ENCODE measurements around the gene CLDND1. TPM values are rescaled to one million over a fixed set of nuclear protein-coding genes. Genes with fewer than 3 reads are reported as not detected.

The CLDND1 gene
- total and polyA plus RNA-seq, 2 of the 13 experiments (the other 11 are each of a cell fraction or from before 2014, with no cell fraction given), result 50.8 to 121 TPM

- TF ChIP-seq, protein P1, sequence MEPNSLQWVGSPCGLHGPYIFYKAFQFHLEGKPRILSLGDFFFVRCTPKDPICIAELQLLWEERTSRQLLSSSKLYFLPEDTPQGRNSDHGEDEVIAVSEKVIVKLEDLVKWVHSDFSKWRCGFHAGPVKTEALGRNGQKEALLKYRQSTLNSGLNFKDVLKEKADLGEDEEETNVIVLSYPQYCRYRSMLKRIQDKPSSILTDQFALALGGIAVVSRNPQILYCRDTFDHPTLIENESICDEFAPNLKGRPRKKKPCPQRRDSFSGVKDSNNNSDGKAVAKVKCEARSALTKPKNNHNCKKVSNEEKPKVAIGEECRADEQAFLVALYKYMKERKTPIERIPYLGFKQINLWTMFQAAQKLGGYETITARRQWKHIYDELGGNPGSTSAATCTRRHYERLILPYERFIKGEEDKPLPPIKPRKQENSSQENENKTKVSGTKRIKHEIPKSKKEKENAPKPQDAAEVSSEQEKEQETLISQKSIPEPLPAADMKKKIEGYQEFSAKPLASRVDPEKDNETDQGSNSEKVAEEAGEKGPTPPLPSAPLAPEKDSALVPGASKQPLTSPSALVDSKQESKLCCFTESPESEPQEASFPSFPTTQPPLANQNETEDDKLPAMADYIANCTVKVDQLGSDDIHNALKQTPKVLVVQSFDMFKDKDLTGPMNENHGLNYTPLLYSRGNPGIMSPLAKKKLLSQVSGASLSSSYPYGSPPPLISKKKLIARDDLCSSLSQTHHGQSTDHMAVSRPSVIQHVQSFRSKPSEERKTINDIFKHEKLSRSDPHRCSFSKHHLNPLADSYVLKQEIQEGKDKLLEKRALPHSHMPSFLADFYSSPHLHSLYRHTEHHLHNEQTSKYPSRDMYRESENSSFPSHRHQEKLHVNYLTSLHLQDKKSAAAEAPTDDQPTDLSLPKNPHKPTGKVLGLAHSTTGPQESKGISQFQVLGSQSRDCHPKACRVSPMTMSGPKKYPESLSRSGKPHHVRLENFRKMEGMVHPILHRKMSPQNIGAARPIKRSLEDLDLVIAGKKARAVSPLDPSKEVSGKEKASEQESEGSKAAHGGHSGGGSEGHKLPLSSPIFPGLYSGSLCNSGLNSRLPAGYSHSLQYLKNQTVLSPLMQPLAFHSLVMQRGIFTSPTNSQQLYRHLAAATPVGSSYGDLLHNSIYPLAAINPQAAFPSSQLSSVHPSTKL (CRISPR knock-in tag; IDR thresholded peaks at IDR 0.05), result no peak
- no peak for TF ChIP-seq NR3C1 (CRISPR knock-in tag; IDR thresholded peaks at IDR 0.05)
- no peak for TF ChIP-seq SRSF1 (optimal IDR thresholded peaks at IDR 0.05; ENCODE audit: low read depth, low read length)
These were observed 28.5 kb upstream of the CLDND1 start (continued) for GRCh38 chr3:98551236-98551635.

- no peak overlapping the region for H3K4me3 ChIP-seq (replicated peaks in 1 of 3; ENCODE audit: insufficient read depth in 1 of 3, low read depth in 2 of 3, low read length in 3 of 3)
- H3K36me3 ChIP-seq (replicated peaks in 1 of 2; ENCODE audit: control insufficient read depth in 1 of 2, insufficient read depth in 2 of 2, low read length in 2 of 2), result no peaks in the 10 kb centered on the region
- POLR2A ChIA-PET, result no interaction called here
- H3K4me1 ChIP-seq (ENCODE audit: insufficient read depth, low read length), result no peaks in the 10 kb centered on the region
- CTCF ChIA-PET (ENCODE audit: low intra/inter-chr PET ratio, low total read pairs), result no interaction called here
- no peaks in the 10 kb centered on the region for H3K9me3 ChIP-seq (ENCODE audit: low read length)
- no peak for TF ChIP-seq MED1 (CRISPR knock-in tag; IDR thresholded peaks at IDR 0.05)
- no peak for TF ChIP-seq ZFP41 (CRISPR knock-in tag; IDR thresholded peaks at IDR 0.05; ENCODE audit: borderline replicate concordance)
- TF ChIP-seq SIX1 (CRISPR knock-in tag; IDR thresholded peaks at IDR 0.05; ENCODE audit: borderline replicate concordance), result no peak
- TF ChIP-seq ZNF776 (CRISPR knock-in tag; IDR thresholded peaks at IDR 0.05), result no peak
- no peak for TF ChIP-seq ZNF431 (CRISPR knock-in tag; IDR thresholded peaks at IDR 0.05; ENCODE audit: borderline replicate concordance, low read depth)
- TF ChIP-seq ZNF850 (CRISPR knock-in tag; conservative IDR thresholded peaks at IDR 0.05), result no peak
- no peaks in the 10 kb centered on the region for H3K79me2 ChIP-seq (ENCODE audit: insufficient read depth, low read length)
- H3K4me2 ChIP-seq (ENCODE audit: low read depth, low read length), result no peak overlapping the region
- no peak overlapping the region for H3K27ac ChIP-seq (ENCODE audit: extremely low read length, insufficient read depth, low read length)
- FAIRE-seq (no peak), DNase-seq (ENCODE audit: low spot score) (no peak), ATAC-seq (no peak)
- WGBS (ENCODE audit: low lambda C conversion rate), result 33% methylated on average over 3 of the region's 3 CpGs
- no peak overlapping the region for H2AFZ ChIP-seq (ENCODE audit: low read length)
- no peaks in the 10 kb centered on the region for H3K27me3 ChIP-seq (ENCODE audit: control insufficient read depth in 1 of 2, insufficient read depth in 2 of 2, low read length in 2 of 2)
- H3K9ac ChIP-seq (ENCODE audit: insufficient read depth, low read depth, low read length), result no peak overlapping the region
- intact Hi-C loops (cut with micrococcal nuclease; ENCODE audit: unreplicated experiment), result no loop called here
- H4K20me1 ChIP-seq (ENCODE audit: insufficient read depth, low read length), result no peaks in the 10 kb centered on the region
- in situ Hi-C loops (cut with HindIII; ENCODE audit: extremely low pct_ligation_motif_present, low pct_unique_long_range_greater_than_20kb), result loop anchor here (25.0 kb wide), 1 partner anchor 514 kb away; the partner anchor contains the start of gene GABRR3
- no TSS peak for BruUV-seq (replicated peaks)
These were observed 28.1 kb upstream of the CLDND1 start for GRCh38 chr3:98550833-98551232.

All from HepG2 (cell line).